Loucy (cell line): ENCODE measurements around the gene CNOT8.

Experiments used
- H2AFZ ChIP-seq: fragments of 200-600 bp; sonication (generic); 2 replicates; pipeline ENCODE4 v1.6.0; 2016; ENCODE audit warnings: antibody characterized with exemption, mild to moderate bottlenecking, low read length, moderate library complexity
- H3F3A ChIP-seq: fragments of 200-600 bp; 2 replicates; pipeline ENCODE4 v1.6.0; 2016; ENCODE audit warnings: antibody characterized with exemption, low read depth, mild to moderate bottlenecking
- H3K27me3 ChIP-seq: fragments of 200-600 bp; sonication (generic); 2 replicates; pipeline ENCODE4 v1.6.1; 2014; ENCODE audit warnings: low read length, mild to moderate bottlenecking; ENCODE audit not compliant: insufficient read depth, poor library complexity, severe bottlenecking
- H3K36me3 ChIP-seq: fragments of 200-600 bp; sonication (generic); 2 replicates; pipeline ENCODE4 v1.6.1; 2016; ENCODE audit warnings: low read length; ENCODE audit not compliant: insufficient read depth
- H3K4me1 ChIP-seq: fragments of 200-600 bp; sonication (generic); 2 replicates; pipeline ENCODE4 v1.5.1; 2014; ENCODE audit warnings: low read length, mild to moderate bottlenecking; ENCODE audit not compliant: insufficient read depth, poor library complexity, severe bottlenecking
- H3K4me2 ChIP-seq: fragments of 200-600 bp; sonication (generic); 2 replicates; pipeline ENCODE4 v1.6.0; 2014; ENCODE audit warnings: antibody characterized with exemption, low read length, low read depth, mild to moderate bottlenecking; ENCODE audit not compliant: poor library complexity, severe bottlenecking
- H3K4me3 ChIP-seq: fragments of 200-600 bp; sonication (generic); 2 replicates; pipeline ENCODE4 v1.5.1; 2014; ENCODE audit warnings: low read length, mild to moderate bottlenecking, mixed read lengths; ENCODE audit not compliant: poor library complexity, severe bottlenecking
- H3K79me2 ChIP-seq: fragments of 200-600 bp; sonication (generic); 2 replicates; pipeline ENCODE4 v1.6.1; 2014; ENCODE audit warnings: low read length; ENCODE audit not compliant: insufficient read depth
- H3K9ac ChIP-seq: fragments of 200-600 bp; sonication (generic); 2 replicates; pipeline ENCODE4 v1.6.0; 2014; ENCODE audit warnings: mild to moderate bottlenecking, low read depth, low read length, moderate library complexity; ENCODE audit not compliant: poor library complexity, severe bottlenecking
- H3K9me2 ChIP-seq: fragments of 200-600 bp; sonication (generic); replicated peaks from 2 replicates; pipeline ENCODE4 v1.6.1; 2016; ENCODE audit warnings: low read depth, low read length, mixed read lengths
- H3K9me3 ChIP-seq: fragments of 200-600 bp; sonication (generic); 2 replicates; pipeline ENCODE4 v1.6.1; 2014; ENCODE audit warnings: mild to moderate bottlenecking, antibody characterized with exemption, low read length, low read depth; ENCODE audit not compliant: insufficient read depth
- H4K20me1 ChIP-seq: fragments of 200-600 bp; sonication (generic); 2 replicates; pipeline ENCODE4 v1.6.0; 2014; ENCODE audit warnings: antibody characterized with exemption, low read length, mild to moderate bottlenecking; ENCODE audit not compliant: insufficient read depth, poor library complexity, severe bottlenecking
- CTCF ChIP-seq: fragments of 200-600 bp; sonication (generic); conservative IDR thresholded peaks from 2 replicates; pipeline ENCODE4 v1.5.1; 2014; ENCODE audit warnings: mild to moderate bottlenecking, antibody characterized with exemption, low read length
- EZH2phosphoT487 ChIP-seq: fragments of 200-600 bp; IDR thresholded peaks from 2 replicates; pipeline ENCODE4 v1.6.1; 2018; ENCODE audit warnings: antibody characterized with exemption, mild to moderate bottlenecking, moderate library complexity, borderline replicate concordance

CNOT8 gene

GRCh38 chr5:154823605-154824004, 34.8 kb upstream of the CNOT8 start:
- TF ChIP-seq EZH2phosphoT487 (no peak), CTCF (no peak)
- no peak overlapping the region for H3K4me3 ChIP-seq
- no peaks in the 10 kb centered on the region for H3K27me3 ChIP-seq
- H3K4me2 ChIP-seq: no peak overlapping the region
- H3F3A ChIP-seq: no peaks in the 10 kb centered on the region
- no peaks in the 10 kb centered on the region for H3K9me3 ChIP-seq
- no peaks in the 10 kb centered on the region; the same call in 1 of the 2 replicates for H3K36me3 ChIP-seq
- no peak overlapping the region for H2AFZ ChIP-seq
- no peaks in the 10 kb centered on the region for H4K20me1 ChIP-seq
- H3K9ac ChIP-seq: no peak overlapping the region
- H3K9me2 ChIP-seq: no peaks in the 10 kb centered on the region
- no peaks in the 10 kb centered on the region for H3K79me2 ChIP-seq
- H3K4me1 ChIP-seq: no peaks in the 10 kb centered on the region

- H3K9me3 ChIP-seq: no peaks in the 10 kb centered on the region
- H3K4me1 ChIP-seq: no peaks in the 10 kb centered on the region
- no peaks in the 10 kb centered on the region for H3K79me2 ChIP-seq
- TF ChIP-seq CTCF (no peak), EZH2phosphoT487 (no peak)
- H3K4me3 ChIP-seq: no peak overlapping the region
- H3K9ac ChIP-seq: no peak overlapping the region
- H3K27me3 ChIP-seq: no peaks in the 10 kb centered on the region
- H2AFZ ChIP-seq: no peak overlapping the region
- no peak overlapping the region for H3K4me2 ChIP-seq
- H3F3A ChIP-seq: no peaks in the 10 kb centered on the region
- no peaks in the 10 kb centered on the region for H3K9me2 ChIP-seq
- H3K36me3 ChIP-seq: no peaks in the 10 kb centered on the region; the same call in 1 of the 2 replicates
- no peaks in the 10 kb centered on the region for H4K20me1 ChIP-seq
Observed at GRCh38 chr5:154824070-154824469, 34.4 kb upstream of the CNOT8 start.

- H3K4me3 ChIP-seq: no peak overlapping the region
- H3K9me2 ChIP-seq: no peaks in the 10 kb centered on the region
- no peaks in the 10 kb centered on the region for H3K4me1 ChIP-seq
- no peaks in the 10 kb centered on the region for H3K36me3 ChIP-seq
- H3K4me2 ChIP-seq: no peak overlapping the region
- no peaks in the 10 kb centered on the region for H3K79me2 ChIP-seq
- H3K27me3 ChIP-seq: no peaks in the 10 kb centered on the region
- no peak for TF ChIP-seq CTCF
- TF ChIP-seq EZH2phosphoT487: no peak
- H3K9me3 ChIP-seq: no peaks in the 10 kb centered on the region
- no peaks in the 10 kb centered on the region for H4K20me1 ChIP-seq
- H3F3A ChIP-seq: no peaks in the 10 kb centered on the region
- H2AFZ ChIP-seq: no peak overlapping the region
- no peak overlapping the region for H3K9ac ChIP-seq
Observed at GRCh38 chr5:154829181-154829588, 29.2 kb upstream of the CNOT8 start.
